Measurements from ENCODE around the gene NDUFC2. TPM values are rescaled to one million over a fixed set of nuclear protein-coding genes. Genes with fewer than 3 reads are reported as not detected.
"Not testable (repeated sequence)": the region's sequence is repeated elsewhere in the genome, so short reads cannot be mapped to it uniquely, and the experiment has no call there.

NDUFC2 gene
- total and polyA plus RNA-seq, 2 donors, result 67.9 to 193 TPM

DNA sequence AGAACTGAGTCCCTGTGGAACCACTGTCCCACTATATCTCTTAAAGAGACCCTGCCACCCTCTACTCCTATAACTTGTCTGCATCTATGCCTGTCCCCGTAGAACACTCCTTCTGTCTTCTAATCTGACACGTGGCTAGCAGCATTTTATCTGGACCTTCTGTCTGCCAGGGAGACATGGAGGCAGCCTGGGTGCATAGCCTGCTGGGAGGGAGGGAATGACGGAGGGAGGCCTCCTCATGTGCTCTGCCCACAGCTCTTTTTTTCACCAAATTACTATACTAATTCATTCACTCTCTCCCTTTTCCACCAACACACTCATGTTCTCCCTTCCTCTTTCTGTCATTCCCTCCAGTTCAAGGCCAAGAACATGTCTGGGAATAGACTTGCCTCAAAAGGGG, 23.6 kb downstream of the NDUFC2 start:
- Histone ChIP-seq H3K4me3 (ENCODE audit: low read depth, low read length) (no peak overlapping the region), H3K27ac (ENCODE audit: low read depth) (no peak overlapping the region)
- WGBS, result 82% methylated on average over 3 of the region's 3 CpGs

DNA sequence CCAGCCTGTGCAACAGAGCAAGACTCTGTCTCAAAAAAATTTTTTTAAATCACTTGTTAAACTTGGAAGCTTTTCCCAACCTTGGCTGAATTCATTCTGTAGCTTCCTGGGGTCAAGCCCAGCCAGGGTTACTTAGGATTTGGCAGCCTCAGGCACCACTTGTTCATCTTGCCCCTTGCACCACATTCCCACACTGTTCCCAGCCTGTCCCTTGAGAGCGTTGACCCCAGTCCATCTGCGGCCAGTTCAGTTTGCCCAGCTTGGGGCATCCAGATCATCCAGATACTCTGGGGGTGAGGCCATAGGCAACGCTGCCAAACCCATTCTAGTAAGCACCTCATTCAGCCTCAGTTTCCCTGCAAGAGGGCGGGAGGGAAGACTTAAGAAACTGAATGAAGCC, 24.7 kb downstream of the NDUFC2 start:
- DNase-seq (ENCODE audit: extremely low spot score), result no peak
- Histone ChIP-seq H3K4me3 (ENCODE audit: low read depth, low read length) (no peak overlapping the region), H3K36me3 (ENCODE audit: insufficient read depth) (no peaks in the 10 kb centered on the region), H3K4me1 (ENCODE audit: insufficient read depth) (no peaks in the 10 kb centered on the region), H3K27ac (ENCODE audit: low read depth) (no peak overlapping the region)
- 92% methylated on average over 4 of the region's 4 CpGs for WGBS

More for the DNA sequence above, 23.6 kb downstream of the NDUFC2 start:
- Histone ChIP-seq H3K36me3 (ENCODE audit: insufficient read depth) (no peaks in the 10 kb centered on the region), H3K4me1 (ENCODE audit: insufficient read depth) (no peaks in the 10 kb centered on the region)
- DNase-seq (ENCODE audit: extremely low spot score), result no peak

DNA sequence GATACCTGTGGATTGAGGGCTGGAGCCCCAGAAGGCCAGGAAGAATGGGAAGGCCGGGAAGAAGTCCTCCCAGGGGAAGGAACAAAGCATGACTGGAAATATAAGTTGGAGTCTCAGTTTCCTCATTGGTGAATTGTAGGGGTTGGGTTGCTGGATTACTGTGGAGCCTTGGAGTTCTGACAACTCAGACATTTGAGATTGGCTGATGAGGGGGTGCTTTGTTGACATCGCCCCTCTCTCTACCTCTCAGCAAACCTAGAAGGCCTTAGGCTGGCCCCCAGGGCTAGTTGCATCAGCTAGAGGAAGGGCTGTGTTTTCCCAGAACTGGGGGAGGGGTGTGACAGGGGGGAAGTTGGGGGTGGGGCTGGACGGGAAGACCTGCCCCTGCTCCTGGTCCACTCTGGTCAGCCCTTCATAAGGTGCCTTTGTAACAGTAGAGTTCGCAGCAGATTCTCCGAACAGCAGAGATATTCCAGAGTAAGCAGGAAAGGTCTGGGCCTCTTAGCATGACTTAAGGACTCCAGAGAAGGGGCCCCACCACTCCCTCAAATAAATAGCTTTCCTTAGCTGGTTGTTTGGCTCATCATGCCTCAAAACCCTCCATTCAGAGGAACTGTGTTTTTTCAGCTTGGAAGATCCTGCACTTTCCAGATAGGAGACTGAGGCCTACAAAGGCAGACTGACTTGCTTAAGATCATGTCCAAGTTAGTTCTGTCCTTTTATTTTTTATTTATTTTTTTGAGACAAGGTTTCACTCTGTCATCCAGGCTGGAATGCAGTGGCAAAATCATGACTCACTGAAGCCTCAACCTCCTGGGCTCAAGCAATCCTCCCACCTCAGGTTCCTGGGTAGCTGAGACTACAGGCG, 28.5 kb downstream of the NDUFC2 start:
- H3K27ac ChIP-seq (ENCODE audit: low read depth), result no peak overlapping the region
- no peaks in the 10 kb centered on the region for H3K36me3 ChIP-seq (ENCODE audit: insufficient read depth)

DNA sequence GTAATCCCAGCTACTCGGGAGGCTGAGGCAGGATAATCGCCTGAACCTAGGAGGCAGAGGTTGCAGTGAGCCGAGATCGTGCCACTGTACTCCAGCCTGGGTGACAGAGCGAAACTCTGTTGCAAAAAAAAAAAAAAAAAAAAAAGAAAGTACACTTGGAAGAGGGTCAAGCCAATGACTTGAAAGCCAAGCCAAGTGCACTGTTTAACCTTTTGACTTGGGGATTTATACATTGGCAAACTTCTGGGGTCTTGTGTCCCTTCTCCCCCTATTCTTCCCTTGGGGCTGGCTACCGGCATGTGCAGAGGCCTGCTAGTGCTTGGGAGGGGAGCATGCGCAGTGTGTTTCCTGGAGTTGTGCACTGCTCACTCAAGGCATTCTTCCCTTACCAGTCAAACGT, 30.3 kb downstream of the NDUFC2 start:
- Histone ChIP-seq H3K27ac (ENCODE audit: low read depth) (no peak overlapping the region), H3K36me3 (ENCODE audit: insufficient read depth) (no peaks in the 10 kb centered on the region), H3K4me1 (ENCODE audit: insufficient read depth) (no peaks in the 10 kb centered on the region), H3K4me3 (ENCODE audit: low read depth, low read length) (no peak overlapping the region)
- DNase-seq (ENCODE audit: extremely low spot score), result no peak
- WGBS, result 79% methylated on average over 8 of the region's 8 CpGs

More for the DNA sequence above, 28.5 kb downstream of the NDUFC2 start:
- H3K4me1 ChIP-seq (ENCODE audit: insufficient read depth), result no peaks in the 10 kb centered on the region
- WGBS, result 79% methylated on average over 6 of the region's 6 CpGs
- DNase-seq (ENCODE audit: extremely low spot score), result no peak
- H3K4me3 ChIP-seq (ENCODE audit: low read depth, low read length), result no peak overlapping the region

DNA sequence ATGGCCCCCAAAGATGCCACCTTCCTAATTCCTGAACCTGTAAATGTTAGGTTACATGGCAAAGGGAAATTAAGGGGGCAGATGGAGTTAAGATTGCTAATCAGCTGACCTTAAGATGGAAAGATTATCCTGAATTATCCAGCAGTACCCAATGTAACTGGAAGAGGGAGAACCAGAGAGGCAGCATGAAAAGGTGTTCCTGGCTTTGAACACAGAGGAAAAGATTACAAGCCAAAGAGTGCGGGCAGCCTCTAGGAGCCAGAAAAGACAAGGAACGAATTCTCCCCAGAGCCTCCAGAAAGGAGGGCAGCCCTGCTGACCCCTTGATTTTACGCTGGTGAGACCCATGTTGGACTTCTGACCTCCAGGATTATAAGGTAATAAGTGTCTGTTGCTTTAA, 31.1 kb downstream of the NDUFC2 start:
- no peak for DNase-seq (ENCODE audit: extremely low spot score)
- no peaks in the 10 kb centered on the region for H3K4me1 ChIP-seq (ENCODE audit: insufficient read depth)
- WGBS, result 77% methylated on average over 3 of the region's 3 CpGs
- H3K4me3 ChIP-seq (ENCODE audit: low read depth, low read length), result no peak overlapping the region
- no peaks in the 10 kb centered on the region for H3K36me3 ChIP-seq (ENCODE audit: insufficient read depth)
- no peak overlapping the region for H3K27ac ChIP-seq (ENCODE audit: low read depth)

DNA sequence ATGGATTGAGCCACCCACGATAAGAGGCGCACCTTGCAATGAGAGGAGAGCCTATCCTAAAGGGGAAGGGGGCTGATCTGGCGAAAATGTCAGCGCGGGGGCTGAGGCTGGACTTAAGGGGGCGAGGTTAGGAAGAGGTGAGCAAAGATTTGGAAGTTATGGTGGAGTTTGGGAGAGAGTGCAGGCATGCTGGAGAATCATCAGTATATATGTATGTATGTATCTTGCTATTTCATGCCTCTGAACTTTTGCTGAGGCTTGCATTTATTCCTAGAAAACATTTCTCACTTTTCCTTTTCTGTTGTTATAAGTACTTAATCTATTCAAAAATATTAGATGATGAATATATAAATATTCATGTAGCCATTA, 33.2 kb downstream of the NDUFC2 start:
- Histone ChIP-seq H3K36me3 (ENCODE audit: insufficient read depth) (no peaks in the 10 kb centered on the region), H3K27ac (ENCODE audit: low read depth) (no peak overlapping the region), H3K4me1 (ENCODE audit: insufficient read depth) (no peaks in the 10 kb centered on the region), H3K4me3 (ENCODE audit: low read depth, low read length) (no peak overlapping the region)
- 23% methylated on average over 6 of the region's 6 CpGs for WGBS
- no peak for DNase-seq (ENCODE audit: extremely low spot score)

DNA sequence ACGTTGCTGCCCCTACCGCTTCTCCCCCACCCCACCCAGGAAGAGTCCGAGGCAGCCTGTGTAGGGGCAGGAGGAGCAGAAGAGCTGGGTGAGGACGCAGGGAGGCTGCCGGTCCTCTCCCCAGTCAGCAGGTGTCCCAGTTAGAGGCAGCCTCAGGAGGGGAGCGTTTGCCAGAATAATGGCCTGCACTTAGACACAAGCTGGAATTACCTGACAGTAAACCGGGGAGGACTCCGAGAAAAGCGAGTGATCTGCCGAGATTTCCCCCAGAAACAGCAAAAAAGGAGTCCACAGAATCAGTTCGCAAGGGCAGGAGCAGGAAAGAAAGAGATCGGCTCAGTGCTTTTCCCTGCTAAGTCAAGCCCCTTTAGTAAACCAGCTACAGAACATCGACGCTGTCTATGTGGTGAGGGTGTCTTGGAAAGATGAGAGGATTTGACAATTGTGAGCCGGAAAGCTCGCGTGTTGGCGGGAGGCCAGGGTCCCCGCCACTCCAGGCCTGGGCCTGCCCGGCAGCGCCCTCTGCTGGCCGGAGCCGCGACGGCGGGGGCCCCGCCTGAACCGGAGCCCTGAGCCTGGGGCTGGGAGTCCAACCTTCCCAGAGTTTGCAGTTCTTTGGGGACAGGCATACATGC, 33.7 kb downstream of the NDUFC2 start:
- 1% methylated on average over 28 of the region's 28 CpGs for WGBS
- Histone ChIP-seq H3K4me3 (ENCODE audit: low read depth, low read length) (peak overlapping the region; percentile 29), H3K36me3 (ENCODE audit: insufficient read depth) (no peaks in the 10 kb centered on the region), H3K4me1 (ENCODE audit: insufficient read depth) (no peaks in the 10 kb centered on the region), H3K27ac (ENCODE audit: low read depth) (no peak overlapping the region)
- DNase-seq (ENCODE audit: extremely low spot score), result no peak

DNA sequence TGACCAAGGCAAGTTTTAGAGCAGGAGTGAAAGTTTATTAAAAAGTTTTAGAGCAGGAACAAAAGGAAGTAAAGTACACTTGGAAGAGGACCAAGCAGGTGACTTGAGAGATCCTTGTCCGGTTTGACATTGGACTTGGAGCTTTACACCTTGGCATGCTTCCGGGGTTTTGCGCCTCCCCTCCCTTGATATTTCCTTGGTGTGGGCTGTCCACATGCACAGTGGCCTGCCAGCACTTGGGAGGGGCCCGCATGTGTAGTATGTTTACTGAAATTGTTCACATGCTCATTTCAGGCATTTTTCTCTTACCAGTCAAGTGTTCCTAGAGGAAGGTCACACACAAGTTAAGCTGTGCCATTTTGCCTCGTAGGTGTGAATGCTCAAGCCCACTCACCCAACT, 35.0 kb downstream of the NDUFC2 start:
- no peak overlapping the region for H3K4me3 ChIP-seq (ENCODE audit: low read depth, low read length)
- WGBS, result 91% methylated on average over 5 of the region's 5 CpGs
- no peak for DNase-seq (ENCODE audit: extremely low spot score)

DNA sequence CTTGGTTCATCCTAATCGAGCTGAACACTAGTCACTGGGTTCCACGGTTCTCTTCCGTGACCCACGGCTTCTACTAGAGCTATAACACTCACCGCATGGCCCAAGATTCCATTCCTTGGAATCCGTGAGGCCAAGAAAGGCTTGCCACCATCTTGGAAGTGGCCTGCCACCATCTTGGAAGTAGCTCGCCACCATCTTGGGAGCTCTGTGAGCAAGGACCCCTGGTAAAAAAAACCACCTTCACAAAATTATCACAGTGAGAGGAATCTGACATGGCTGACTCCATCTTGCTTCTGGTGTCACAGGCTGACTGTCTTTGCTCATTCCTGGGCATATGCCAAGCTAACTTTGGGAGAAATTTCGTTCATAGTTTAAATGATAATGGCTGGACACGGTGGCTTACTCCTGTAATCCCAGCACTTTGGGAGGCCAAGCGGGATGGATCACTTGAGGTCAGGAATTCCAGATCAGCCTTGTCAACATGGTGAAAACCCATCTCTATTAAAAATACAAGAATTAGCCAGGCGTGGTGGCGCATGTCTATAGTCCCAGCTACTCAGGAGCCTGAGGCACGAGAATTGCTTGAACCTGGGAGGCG, 37.7 kb downstream of the NDUFC2 start:
- Histone ChIP-seq H3K4me1 (ENCODE audit: insufficient read depth) (no peaks in the 10 kb centered on the region), H3K27ac (ENCODE audit: low read depth) (no peak overlapping the region), H3K4me3 (ENCODE audit: low read depth, low read length) (no peak overlapping the region), H3K36me3 (ENCODE audit: insufficient read depth) (no peaks in the 10 kb centered on the region)
- WGBS, result 94% methylated on average over 14 of the region's 14 CpGs
- DNase-seq (ENCODE audit: extremely low spot score), result no peak

More for the DNA sequence above, 35.0 kb downstream of the NDUFC2 start:
- Histone ChIP-seq H3K27ac (ENCODE audit: low read depth) (no peak overlapping the region), H3K4me1 (ENCODE audit: insufficient read depth) (no peaks in the 10 kb centered on the region), H3K36me3 (ENCODE audit: insufficient read depth) (no peaks in the 10 kb centered on the region)

DNA sequence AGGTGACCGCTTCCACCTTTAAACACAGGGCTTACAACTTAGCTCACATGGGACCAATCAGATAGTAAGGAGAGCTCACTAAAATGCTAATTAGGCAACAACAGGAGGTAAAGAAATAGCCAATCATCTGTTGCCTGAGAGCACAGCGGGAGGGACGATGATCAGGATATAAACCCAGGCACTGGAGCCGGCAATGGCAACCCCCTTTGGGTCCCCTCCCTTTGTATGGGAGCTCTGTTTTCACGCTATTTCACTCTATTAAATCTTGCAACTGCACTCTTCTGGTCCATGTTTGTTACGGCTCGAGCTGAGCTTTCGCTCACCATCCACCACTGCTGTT, 38.3 kb downstream of the NDUFC2 start:
- H3K36me3 ChIP-seq (ENCODE audit: insufficient read depth); DNase-seq (ENCODE audit: extremely low spot score); H3K4me3 ChIP-seq (ENCODE audit: low read depth, low read length); H3K27ac ChIP-seq (ENCODE audit: low read depth); H3K4me1 ChIP-seq (ENCODE audit: insufficient read depth): not testable (repeated sequence)
- 94% methylated on average over 8 of the region's 8 CpGs for WGBS

DNA sequence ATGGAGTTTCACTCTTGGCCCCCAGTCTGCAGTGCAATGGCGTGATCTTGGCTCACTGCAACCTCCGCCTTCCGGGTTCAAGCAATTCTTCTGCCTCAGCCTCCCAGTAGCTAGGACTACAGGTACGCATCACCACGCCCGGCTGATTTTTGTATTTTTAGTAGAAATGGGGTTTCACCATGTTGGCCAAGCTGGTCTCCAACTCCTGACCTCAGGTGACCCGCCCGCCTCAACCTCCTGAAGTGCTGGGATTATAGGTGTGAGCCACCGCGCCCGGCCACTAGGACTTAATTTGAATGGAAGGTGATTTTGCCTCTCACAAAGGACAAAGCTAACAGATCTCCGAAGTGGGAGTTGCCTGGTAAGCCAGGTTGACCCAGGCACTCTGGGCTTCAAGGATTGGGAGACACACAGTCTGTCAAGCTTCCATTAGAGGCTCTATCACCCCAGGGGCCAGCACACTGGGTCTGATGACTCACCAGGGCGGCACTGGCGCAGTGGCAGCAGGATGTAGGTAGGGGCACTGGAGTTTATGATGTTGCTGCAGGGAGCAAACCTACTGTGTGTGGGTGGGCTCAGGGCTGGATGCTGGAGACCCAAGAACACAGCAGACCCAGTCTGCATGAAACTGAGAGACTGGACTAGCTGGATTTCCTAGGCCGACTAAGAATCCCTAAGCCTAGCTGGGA, 38.8 kb downstream of the NDUFC2 start:
- Histone ChIP-seq H3K4me3 (ENCODE audit: low read depth, low read length) (no peak overlapping the region), H3K4me1 (ENCODE audit: insufficient read depth) (no peaks in the 10 kb centered on the region), H3K27ac (ENCODE audit: low read depth) (no peak overlapping the region), H3K36me3 (ENCODE audit: insufficient read depth) (no peaks in the 10 kb centered on the region)
- WGBS, result 93% methylated on average over 15 of the region's 15 CpGs
- no peak for DNase-seq (ENCODE audit: extremely low spot score)

DNA sequence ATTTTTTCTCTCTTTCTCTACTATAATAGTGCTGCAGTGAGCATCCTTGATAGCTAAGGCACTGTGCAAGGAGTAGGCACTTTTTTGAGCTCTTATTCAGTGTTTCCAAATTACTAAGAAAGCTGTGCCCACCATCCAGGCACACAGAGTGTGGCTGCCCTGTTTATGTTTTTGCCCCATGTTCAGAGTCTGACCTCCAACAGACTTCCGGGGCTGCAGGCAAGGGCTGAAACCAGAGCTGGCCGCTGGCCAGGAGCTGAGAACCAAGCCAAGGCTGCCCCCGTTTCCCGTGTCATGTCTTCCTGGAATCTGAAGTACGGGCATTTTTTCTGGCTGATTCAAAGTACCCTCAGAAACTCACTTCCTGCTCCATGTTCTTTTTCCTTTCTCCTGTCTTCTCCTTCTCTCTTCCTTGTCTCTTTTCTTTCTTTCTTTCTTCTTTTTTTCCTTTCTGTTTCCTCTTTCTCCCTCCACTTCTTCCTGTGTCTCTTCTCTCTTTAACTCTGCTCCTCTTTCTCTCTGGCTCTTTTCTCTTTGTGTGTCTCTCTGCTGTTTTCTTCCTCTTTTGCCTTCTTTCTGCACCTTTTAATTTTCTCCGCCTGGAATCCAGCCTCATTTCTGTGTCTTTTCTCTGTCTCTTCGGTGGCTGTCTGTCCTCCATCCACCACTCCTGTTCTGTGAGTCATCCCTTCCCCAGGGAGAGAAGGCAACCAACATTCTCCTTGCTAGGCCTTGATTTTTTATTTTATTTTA, 39.6 kb downstream of the NDUFC2 start:
- Histone ChIP-seq H3K4me1 (ENCODE audit: insufficient read depth) (no peaks in the 10 kb centered on the region), H3K36me3 (ENCODE audit: insufficient read depth) (no peaks in the 10 kb centered on the region), H3K4me3 (ENCODE audit: low read depth, low read length) (no peak overlapping the region), H3K27ac (ENCODE audit: low read depth) (peak overlapping the region; percentile 35)
- 17% methylated on average over 7 of the region's 7 CpGs for WGBS
- no peak for DNase-seq (ENCODE audit: extremely low spot score)

DNA sequence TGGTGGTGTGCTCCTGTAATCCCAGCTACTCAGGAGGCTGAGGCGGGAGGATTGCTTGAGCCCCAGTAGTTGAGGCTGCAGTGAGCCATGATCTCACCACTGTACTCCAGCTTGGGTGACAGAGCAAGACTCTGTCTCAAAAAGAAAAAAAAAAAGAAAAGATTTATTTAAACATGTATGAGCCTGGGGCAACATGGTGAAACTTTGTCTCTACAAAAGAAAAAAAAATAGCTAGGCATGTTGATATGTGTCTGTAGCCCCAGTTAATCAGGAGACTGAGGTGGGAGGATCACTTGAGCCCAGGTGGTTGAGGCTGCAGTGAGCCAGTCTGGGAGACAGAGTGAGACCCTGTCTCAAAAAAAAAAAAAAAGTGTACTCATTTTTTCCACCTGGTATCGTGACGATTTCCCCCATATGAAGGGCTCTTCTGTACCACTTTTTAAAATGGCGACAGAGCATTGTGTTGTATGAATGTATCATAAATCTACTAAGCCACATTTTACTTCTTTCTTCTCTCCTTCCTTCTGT, 40.2 kb downstream of the NDUFC2 start:
- no peak overlapping the region for H3K4me3 ChIP-seq (ENCODE audit: low read depth, low read length)
- H3K36me3 ChIP-seq (ENCODE audit: insufficient read depth), result no peaks in the 10 kb centered on the region
- WGBS, result 87% methylated on average over 4 of the region's 4 CpGs
- H3K27ac ChIP-seq (ENCODE audit: low read depth), result no peak overlapping the region
- no peaks in the 10 kb centered on the region for H3K4me1 ChIP-seq (ENCODE audit: insufficient read depth)
- no peak for DNase-seq (ENCODE audit: extremely low spot score)

Measured in urinary bladder (tissue), 4 donors.